D721Med (cell line): ENCODE results near the gene CHMP5.
"Not testable (repeated sequence)": the region's sequence is repeated elsewhere in the genome, so short reads cannot be mapped to it uniquely, and the experiment has no call there.

ENCODE experiments used
- DNase-seq: peaks from one replicate; pipeline ENCODE4 v3.0.0; 2011; ENCODE audit warnings: low spot score; ENCODE audit not compliant: insufficient read length
- FAIRE-seq: peaks from 2 replicates; lab custom pipeline; 2011; peaks lifted over from hg19 to GRCh38; lab: Jason Lieb, UNC
- CTCF ChIP-seq: IDR thresholded peaks from 2 replicates; pipeline ENCODE4 v1.5.1; 2012; ENCODE audit warnings: mild to moderate bottlenecking, control low read depth; ENCODE audit not compliant: insufficient read depth; ENCODE audit errors: missing control alignments

The CHMP5 gene

GRCh38 chr9:33310748-33311147 is 45.9 kb downstream of the CHMP5 start:
- TF ChIP-seq CTCF = no peak
- no peak for FAIRE-seq
- DNase-seq = no peak

- no peak for TF ChIP-seq CTCF
- DNase-seq (no peak), FAIRE-seq (no peak)
Measured at GRCh38 chr9:33311953-33312352, 47.1 kb downstream of the CHMP5 start.

- DNase-seq = no peak
- no peak for TF ChIP-seq CTCF
- FAIRE-seq = no peak
Measured at GRCh38 chr9:33315371-33315770, 50.5 kb downstream of the CHMP5 start.

- not testable (repeated sequence) for DNase-seq, FAIRE-seq
Measured at GRCh38 chr9:33317136-33317535, 52.3 kb downstream of the CHMP5 start.

GRCh38 chr9:33318225-33318624 is 53.4 kb downstream of the CHMP5 start:
- DNase-seq = no peak
- no peak for FAIRE-seq
- no peak for TF ChIP-seq CTCF

- no peak for DNase-seq
- TF ChIP-seq CTCF = no peak
- no peak for FAIRE-seq
Measured at GRCh38 chr9:33318781-33319180, 53.9 kb downstream of the CHMP5 start.

GRCh38 chr9:33320230-33320567 is 55.4 kb downstream of the CHMP5 start:
- no peak for TF ChIP-seq CTCF
- FAIRE-seq (no peak), DNase-seq (no peak)
